ENCODE results near the gene PAQR5. TPM values are rescaled to one million over a fixed set of nuclear protein-coding genes. Genes with fewer than 3 reads are reported as not detected.
A peak's percentile ranks its signal among the peaks of the same experiment; 100 is the strongest.

Gene PAQR5
- total RNA-seq, 4 donors from 2014 or later = 19.4 to 30.5 (median 24.5) TPM

DNA sequence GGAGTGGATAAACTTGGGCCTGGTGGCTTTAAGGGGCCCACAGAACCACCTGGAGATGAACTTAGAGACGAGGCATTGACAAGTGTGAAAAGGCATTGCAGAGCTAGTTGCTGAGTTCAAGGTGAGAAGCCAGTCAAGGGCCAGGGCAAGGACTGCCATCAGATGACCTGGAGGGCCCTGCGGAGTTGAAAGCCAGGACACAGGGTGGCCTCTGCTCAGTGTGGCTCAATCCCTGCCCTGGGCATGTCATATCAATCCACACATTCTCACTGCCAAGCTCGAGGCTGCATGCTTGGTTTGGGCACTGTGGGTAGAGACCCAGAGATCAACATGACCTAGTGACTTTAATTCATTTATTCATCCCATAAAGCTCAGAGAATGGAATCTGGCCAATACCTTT, 9.2 kb downstream of the PAQR5 start:
- Histone ChIP-seq H3K27ac (no peak overlapping the region), H3K9me3 (no peaks in the 10 kb centered on the region), H3K27me3 (no peaks in the 10 kb centered on the region), H3K4me3 (no peak overlapping the region), H3K36me3 (no peaks in the 10 kb centered on the region), H3K4me1 (peaks cover 0 to 20% (median 0%) of the 10 kb centered on the region in 4 donors)
- TF ChIP-seq, protein P1, sequence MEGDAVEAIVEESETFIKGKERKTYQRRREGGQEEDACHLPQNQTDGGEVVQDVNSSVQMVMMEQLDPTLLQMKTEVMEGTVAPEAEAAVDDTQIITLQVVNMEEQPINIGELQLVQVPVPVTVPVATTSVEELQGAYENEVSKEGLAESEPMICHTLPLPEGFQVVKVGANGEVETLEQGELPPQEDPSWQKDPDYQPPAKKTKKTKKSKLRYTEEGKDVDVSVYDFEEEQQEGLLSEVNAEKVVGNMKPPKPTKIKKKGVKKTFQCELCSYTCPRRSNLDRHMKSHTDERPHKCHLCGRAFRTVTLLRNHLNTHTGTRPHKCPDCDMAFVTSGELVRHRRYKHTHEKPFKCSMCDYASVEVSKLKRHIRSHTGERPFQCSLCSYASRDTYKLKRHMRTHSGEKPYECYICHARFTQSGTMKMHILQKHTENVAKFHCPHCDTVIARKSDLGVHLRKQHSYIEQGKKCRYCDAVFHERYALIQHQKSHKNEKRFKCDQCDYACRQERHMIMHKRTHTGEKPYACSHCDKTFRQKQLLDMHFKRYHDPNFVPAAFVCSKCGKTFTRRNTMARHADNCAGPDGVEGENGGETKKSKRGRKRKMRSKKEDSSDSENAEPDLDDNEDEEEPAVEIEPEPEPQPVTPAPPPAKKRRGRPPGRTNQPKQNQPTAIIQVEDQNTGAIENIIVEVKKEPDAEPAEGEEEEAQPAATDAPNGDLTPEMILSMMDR (IDR thresholded peaks at IDR 0.05) = no peak
- TF ChIP-seq POLR2A (IDR thresholded peaks at IDR 0.05) = no peak
- DNase-seq = no peak

DNA sequence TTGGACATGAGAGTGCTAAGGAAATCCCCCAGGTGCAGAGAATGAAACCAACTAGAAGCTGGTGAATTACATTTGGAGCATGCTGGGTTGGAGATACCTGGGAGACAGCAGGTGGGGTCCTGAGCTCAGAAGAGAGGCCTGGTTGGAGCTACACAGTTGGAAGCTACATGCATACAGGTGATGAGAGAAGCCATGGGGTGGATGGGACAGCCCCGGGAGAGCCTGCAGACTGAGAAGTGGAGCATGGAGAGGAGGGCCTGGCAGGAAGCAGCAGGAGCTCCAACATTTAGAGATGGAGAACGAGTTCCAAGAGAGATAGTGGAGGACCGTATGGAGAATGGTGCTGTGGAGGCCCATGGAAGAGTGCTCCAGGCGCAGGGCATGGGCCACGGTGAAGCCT, 10.2 kb downstream of the PAQR5 start:
- no peak overlapping the region for H3K27ac ChIP-seq
- no peak for DNase-seq

DNA sequence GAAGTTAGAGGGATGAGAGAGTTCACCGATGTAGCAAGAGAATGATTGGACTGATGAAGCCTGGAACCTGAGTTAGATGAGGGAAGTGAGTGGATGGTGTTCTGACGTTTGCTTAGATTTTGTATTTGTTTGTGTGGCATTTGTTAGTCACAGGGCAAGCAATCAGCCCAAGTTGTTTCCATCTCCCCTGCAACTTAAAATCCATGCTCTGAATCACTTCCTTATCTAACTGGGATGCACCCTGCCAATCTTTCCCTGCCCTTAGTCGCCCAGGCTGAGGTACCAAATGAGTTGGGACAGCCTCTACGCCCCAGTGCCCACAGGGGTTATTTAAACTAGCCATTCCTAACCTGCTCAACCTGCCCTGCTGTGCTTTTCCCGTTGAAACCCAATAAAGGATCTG, 12.6 kb downstream of the PAQR5 start:
- Histone ChIP-seq H3K27me3 (no peaks in the 10 kb centered on the region), H3K4me1 (peaks cover 0 to 23% (median 0%) of the 10 kb centered on the region in 4 donors), H3K36me3 (no peaks in the 10 kb centered on the region), H3K9me3 (no peaks in the 10 kb centered on the region), H3K27ac (no peak overlapping the region), H3K4me3 (no peak overlapping the region)
- TF ChIP-seq POLR2A (IDR thresholded peaks at IDR 0.05) = no peak
- TF ChIP-seq, protein P1 (IDR thresholded peaks at IDR 0.05) = no peak
- DNase-seq = peak in 1 of 3 donors; percentile 27

More for the DNA sequence above, 10.2 kb downstream of the PAQR5 start:
- TF ChIP-seq POLR2A (IDR thresholded peaks at IDR 0.05) = no peak
- TF ChIP-seq, protein P1 (IDR thresholded peaks at IDR 0.05) = no peak
- H3K4me3 ChIP-seq = no peak overlapping the region
- H3K27me3 ChIP-seq = no peaks in the 10 kb centered on the region
- no peaks in the 10 kb centered on the region for H3K9me3 ChIP-seq
- peaks cover 0 to 26% (median 0%) of the 10 kb centered on the region in 4 donors for H3K4me1 ChIP-seq
- no peaks in the 10 kb centered on the region for H3K36me3 ChIP-seq

DNA sequence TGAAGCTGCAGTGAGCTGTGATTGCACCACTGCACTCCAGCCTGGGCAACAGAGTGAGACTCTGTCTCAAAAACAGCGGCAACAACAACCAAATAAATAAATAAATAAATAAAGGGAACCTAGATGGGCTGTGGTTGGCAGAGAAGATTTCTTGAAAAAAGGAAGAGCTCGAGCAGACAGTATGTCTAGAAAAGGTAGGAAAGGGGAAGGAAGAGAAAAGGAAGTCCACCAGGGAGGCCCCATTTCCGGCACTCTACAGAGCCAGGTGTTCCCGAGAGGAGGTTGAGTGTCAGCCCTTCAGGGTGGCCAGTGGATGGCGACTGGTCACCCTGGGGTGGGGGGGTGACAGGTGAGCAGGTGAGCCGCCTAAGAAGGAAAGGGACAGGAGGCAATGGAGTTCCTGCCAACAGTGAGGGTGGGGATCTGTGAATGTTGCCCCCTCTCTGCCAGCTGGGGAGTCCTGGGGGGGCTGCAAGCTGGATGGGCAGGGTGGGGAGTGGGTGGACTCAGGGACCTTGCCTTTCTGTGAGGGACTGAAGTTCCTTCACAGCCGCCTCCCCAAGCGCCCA, 14.8 kb downstream of the PAQR5 start:
- Histone ChIP-seq H3K27me3 (no peaks in the 10 kb centered on the region), H3K27ac (peak overlapping the region in 3 of 4 donors; percentile 65 to 79 (median 72)), H3K4me1 (peaks cover 0 to 33% (median 0%) of the 10 kb centered on the region in 4 donors), H3K4me3 (no peak overlapping the region), H3K36me3 (no peaks in the 10 kb centered on the region), H3K9me3 (no peaks in the 10 kb centered on the region)
- DNase-seq = peak in 1 of 3 donors; percentile 21
- no peak for TF ChIP-seq POLR2A (IDR thresholded peaks at IDR 0.05)
- TF ChIP-seq, protein P1 (IDR thresholded peaks at IDR 0.05) = no peak

DNA sequence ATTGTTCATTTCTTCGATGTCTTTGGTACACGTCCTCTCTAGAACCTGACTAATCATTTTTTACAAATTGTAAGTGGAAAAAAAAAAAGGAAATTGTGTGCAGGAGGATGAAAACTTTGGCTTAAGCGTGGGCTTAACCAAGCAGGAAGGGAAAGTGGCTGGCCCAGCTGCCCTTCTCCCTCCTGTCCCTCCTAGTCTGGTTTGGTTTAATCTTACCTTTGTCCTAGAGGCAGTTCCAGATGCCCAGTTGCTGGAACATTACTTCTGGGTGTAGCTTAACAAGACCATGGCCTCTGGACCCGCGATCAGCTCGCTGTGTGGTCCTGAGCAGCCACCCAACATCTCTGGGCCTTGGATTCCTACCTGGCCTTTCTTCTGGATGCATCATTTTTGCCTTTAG, 15.4 kb downstream of the PAQR5 start:
- Histone ChIP-seq H3K9me3 (no peaks in the 10 kb centered on the region), H3K27me3 (no peaks in the 10 kb centered on the region), H3K27ac (peak overlapping the region in 3 of 4 donors; percentile 65 to 79 (median 72)), H3K36me3 (no peaks in the 10 kb centered on the region), H3K4me3 (no peak overlapping the region), H3K4me1 (peaks cover 0 to 34% (median 0%) of the 10 kb centered on the region in 4 donors)
- TF ChIP-seq, protein P1 (IDR thresholded peaks at IDR 0.05) = no peak
- no peak for TF ChIP-seq POLR2A (IDR thresholded peaks at IDR 0.05)
- DNase-seq = peak in 1 of 3 donors; percentile 71
